HuH-7.5 (cell line): ENCODE results near the gene MPND.

Experiments
- DNase-seq: peaks from one replicate; pipeline ENCODE4 v3.0.0; 2011; ENCODE audit warnings: low spot score

MPND gene

DNA sequence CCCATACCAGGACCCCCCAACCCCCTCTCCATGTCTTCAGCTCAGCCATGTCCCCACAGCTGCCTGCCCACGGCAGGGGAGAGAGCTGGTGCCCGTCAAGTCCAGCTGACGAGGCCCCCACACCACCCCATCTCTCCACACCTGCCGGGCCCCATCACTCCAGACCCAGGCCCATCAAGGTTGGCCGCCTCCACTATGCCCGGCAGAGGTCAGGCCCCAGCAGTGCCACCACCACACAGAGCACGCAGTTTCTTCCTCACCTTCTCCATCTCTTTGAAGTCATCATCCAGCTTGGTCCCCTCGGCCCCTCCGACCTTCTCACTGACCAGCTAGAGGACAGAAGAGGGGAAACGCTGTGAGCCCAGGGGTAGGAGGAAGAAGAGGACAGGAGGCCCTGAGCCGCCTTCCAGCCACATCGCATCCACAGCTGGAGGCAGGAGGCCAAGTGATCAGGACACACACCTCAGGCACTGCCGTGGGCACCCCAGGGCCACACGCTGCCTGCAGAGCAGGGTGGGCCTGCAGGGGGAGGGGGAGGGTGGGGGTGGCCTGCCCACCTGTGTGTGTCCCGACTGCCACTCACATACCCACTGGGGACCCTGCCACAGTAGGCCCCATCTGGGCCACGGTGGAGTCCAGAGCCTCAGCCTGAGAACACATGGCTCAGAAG, 23.4 kb downstream of the MPND start:
- DNase-seq, result no peak

DNA sequence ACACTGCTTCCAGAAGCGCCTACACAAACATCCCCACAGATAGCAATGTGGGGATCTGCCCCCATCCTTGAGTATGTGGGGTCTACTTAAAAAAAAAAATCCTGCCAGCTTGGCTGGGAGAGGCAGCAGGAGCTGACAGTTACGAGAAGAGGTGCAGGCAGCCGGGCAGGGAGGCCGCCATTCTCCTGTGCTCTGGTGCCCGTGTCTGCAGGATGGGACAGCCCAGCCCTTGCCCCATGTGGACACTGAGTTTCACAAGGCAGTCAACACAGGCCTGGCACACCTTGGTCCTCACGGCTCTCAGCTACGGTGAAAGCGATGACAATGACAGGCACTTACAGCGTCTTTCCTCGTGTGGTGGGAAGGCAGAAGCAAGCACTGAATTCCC, 24.0 kb downstream of the MPND start:
- no peak for DNase-seq

DNA sequence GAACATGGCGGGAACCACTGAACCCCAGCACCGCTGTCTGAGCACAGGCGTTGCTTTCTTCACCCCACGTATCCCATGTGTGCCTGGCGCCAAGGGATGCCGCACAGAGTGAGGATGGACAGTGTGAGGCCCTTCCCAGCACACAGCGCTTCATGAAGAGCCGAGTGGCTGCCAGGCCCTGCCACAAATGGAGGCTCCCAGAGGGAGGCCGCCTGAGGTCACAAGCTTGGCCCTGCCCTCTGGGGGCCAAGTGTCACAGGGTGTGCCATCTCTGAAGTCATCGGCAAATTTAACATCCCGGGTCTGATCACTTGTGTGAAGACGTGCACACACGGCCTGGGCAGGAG, 24.4 kb downstream of the MPND start:
- no peak for DNase-seq

DNA sequence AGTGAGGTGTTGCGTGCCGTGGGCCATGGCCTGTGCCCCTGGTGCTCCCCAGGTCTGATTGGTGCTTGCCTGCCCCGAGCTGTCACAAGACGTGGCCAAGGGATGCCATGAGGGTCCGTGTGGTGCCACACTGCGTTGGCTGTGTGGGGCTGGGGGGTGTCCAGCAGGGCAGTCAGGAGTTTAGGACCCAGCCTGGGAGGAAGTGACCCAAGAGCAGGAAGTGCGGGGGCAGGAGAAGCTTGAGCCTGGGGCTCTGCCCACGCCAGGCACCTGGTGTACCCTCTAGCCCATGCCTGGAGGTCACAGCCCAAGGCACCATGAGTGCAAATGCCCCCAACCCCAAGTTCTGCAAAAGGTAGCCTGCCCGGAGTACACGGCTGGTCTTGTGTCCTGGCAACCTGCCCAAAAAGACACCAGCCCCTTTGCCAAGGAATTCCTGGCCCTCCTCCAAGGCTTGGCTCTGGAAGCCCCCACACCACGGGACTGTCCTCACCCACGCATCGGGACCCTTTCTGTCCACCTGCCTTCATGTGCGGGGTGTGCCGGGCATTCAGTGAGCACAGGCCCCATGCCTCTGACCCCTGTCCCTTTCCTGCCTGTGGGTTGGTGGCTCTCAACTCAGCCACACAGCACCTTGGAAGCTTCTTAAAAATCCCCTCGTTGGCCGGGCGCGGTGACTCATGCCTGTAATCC, 24.9 kb downstream of the MPND start:
- no peak for DNase-seq

DNA sequence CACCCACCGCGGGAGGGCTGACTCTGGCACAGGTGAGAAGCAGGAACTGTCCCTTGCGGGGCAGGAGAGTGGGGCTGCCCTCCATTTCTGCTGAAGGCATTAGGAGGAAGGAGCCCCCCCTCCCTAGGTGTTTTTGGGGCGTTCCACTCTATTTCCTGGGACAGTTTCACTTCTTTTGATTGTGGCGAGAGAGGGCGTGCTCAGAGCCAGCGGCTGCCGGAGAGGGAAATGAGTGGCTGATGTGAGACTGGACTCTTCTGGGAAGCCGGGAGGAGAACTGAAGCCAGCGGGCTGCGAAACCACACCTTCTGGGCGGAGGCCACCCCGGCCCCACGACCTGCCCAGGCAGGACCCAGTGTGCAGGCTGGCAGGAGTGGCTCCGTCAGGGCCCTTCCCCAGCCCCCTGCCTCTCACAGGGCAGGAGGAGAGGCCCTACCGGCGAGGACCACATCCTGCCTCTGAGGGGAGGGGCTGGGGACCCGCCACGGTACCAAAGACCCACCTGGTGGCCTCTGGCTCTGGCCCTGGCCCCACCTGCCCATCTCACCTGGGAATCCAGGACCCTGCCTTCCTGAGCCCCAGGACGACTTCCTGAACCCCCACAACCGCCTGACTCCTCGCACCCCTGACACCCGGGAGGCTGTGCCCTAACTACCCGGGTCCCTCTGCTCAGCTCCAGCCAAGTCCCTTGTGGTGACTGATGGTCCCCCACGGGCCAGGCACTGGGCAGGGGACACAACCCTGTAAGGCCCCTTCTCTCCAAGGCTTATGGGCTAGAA, 25.9 kb downstream of the MPND start:
- DNase-seq, result no peak

DNA sequence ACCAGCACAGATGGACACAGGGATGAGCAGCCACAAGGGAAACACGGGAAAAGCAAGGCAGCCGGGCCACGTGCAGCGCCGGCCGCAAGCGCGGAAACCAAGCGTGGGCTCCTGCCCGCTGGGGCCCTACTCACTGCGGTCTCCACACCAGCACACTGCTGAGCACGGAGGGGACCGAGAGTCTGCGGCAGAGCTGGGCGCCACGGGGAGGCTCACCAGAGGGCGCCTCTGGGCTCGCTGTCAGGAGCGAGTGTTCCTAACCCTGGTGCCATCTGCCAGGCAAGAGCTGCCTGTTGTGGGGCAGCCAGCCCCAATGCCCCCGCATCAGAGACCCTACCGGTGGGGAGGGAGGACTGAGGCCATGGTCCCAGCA, 26.5 kb downstream of the MPND start:
- no peak for DNase-seq

DNA sequence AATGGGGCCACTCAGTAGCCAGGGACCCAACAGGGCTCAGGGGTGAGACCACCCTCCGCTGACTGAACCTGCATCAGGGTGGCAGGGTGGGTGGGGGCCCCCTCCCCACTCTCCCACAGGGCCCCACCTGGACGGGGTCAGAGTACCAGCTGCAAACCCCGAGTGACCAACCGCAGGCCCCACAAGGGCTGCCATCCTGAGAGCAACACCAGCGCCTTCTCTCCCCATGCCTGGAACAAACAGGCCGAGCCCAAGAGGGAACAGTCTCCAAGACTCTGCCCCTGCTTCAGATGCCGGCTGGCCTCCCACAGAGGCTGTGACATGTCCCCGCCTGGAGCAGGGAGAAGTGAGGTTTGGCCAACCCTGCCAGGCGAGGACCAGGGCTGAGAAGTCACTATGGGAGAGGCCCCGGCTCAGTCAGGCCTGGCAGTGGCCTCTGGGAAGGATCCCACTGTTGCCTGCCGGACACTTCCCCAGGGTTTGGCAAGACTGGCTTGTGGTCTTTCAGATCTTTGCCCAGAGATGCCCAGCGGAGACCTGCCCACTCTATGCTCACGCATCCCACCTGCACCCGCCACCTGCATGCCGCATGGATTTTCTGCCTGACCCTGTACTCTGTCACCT, 27.2 kb downstream of the MPND start:
- no peak for DNase-seq

DNA sequence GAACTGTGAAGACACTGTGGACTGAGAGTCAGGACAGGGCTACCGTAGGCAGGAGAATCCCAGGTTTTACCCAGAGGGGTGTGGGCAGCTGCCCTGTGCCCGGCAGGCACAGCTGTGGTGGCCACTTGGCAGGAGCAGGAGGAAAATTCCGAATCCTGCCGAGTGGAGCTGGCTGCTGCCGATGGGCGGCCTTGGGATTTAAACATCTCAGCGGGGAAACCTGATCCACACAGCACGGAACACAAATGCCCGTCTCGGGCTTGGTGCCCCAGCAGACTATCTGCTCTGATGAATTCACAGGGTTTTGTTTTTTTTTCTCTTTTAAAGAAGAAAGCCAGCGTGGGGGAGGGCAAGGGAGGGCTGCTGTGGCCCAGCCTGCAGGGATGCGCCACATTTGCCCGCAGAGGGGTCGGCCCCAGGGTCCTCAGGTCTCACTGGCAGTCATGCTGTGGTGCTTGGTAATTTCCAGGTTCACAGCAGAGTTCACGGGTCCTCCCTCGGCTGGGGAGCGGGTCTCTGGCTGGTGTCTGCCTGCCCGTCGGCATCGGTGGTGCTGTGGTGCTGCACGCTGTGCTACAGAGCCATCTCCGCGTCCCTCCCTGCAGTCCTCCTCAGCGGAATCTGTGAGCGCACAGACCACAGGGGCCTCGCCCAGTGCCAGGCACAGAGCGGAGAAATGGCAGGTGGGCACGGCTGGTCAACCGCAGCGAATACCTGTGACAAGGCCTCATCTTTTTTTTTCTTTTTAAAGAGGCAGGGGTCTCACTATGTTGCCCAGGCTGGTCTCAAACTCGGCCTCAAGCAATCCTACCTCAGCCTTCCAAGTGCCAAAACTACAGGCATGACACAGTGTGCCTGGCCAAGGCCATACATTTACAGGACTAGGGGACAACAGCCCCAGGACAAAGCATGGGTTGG, 28.1 kb downstream of the MPND start:
- no peak for DNase-seq

DNA sequence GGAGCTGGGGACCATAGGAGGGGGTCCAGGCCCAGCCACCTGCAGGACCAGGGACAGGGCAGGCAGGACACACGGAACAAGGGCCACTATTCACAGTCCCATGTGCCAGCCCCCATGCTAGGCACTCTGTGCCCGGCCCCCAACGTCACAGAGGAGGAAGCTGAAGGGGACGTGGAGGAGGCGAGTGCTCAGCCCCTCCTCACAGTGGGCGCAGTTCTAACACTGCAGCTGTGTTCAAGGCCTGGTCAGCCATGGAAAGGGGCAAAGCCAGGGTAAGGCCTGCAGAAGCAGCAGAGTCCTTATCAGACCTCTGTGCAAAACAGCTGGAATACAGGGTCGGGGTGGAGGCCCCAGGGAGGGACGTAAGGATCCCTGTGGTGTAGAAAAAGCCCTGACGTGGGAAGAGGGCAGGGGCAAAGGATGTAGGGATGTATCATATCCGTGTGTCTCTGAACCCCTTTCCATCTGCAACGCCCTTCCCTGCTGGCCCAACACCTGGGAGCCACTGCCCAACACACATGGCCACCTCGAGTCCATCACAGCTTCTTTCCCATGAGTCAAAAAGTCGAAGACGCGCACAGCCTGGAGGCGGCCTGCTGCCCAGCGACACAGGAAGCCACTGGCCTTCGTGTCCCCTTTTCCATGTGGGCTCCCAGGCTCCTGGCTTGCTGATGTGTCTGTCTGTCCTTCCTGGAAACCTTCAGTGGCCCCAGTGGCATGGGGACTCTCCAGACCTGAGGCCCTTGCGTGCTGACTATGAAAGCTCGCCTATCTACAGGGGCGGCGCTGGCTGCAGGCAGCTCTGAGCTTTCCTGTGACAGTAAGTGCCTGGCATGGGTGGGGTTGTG, 29.0 kb downstream of the MPND start:
- no peak for DNase-seq

DNA sequence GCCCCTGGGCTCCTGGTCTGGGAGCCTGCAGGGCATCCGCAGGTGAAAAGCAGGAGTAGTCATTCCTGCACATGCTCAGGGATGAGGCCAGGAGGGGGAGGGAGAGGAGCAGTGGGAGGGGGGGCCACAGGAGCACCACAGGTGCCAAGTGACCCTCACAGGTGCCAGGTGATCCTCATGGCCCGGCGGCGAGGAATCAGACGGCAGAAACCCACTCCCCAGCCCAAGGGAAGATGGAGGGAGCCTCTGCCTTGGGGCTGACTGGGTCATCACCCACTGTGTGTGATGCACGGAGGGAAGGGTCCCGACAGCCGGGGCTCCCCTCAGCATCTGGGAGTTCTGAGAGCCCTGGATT, 29.6 kb downstream of the MPND start:
- DNase-seq, result no peak

DNA sequence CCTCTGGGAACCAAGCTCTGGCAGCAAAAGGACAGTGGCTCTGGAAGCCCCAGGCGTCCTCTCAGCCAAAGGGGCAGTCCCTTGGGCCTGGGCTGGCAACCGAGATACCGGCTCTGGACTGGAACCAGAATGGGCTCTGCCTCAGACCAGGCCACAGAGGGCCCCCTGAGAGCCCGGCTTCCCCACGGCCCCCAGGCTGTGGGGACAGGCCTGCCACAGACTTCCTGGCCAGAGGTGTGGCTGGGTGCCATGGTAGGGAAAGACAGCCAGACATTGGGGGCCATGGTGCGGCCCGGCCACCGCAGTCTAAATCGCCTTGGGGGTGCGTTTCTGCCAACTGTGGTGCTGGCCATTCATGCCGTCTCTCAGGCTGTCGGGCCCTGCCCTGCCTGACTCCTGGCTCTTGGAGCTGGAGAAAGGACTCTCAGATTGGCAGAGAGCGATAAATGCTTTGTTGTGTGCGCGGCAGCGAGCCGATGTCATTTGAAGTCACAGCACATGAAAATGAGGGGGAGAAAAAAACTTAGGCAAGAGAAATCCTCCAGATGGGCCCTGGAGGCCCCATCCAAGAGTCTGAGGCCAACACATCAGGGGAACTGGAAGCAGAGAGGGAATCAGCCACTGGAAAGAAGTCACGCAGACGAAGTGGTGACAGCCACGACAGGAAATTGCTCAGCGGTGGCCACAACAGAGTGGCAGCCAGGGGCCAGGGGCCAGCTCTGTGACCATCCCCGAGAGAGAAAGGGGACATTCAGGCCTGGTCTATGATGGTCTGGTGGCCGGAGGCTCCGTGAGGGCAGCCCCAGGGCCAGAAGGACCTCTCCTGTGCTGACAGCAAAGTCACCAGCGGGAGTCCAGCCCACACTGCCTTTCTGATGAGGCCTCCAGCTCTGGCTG, 30.5 kb downstream of the MPND start:
- DNase-seq, result no peak

DNA sequence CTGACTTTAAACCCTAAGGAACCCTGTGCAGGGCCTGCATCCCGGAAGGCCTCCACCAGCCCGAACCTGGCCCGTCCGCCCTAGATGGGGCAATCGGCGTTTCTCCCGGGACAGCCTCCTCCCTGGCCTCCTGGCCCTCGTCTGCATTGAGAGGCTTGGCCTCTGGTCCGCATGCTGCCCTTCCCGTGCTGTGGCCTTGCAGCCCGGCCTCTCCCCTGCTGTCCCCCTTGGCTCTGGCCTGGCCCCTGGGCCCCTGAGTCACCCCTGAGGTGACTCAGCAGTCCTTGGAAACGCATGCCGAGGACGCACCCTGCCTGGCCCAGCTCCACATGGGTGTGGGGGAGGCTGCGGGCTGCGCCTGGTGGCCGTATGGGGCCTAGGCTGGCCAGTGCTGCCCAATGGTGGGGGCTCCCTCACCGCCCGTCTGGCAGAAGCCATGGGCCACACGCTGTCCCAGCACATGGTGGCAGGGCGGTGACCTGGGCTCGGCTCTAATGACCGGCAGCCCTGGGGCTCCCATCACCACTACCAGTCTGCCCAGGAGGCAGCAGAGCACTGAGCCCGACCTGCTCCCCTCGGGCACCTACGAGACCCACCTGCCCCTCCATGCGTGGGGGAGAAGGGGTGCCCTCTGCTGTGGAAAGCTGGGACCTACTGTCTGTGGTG, 31.3 kb downstream of the MPND start:
- no peak for DNase-seq

DNA sequence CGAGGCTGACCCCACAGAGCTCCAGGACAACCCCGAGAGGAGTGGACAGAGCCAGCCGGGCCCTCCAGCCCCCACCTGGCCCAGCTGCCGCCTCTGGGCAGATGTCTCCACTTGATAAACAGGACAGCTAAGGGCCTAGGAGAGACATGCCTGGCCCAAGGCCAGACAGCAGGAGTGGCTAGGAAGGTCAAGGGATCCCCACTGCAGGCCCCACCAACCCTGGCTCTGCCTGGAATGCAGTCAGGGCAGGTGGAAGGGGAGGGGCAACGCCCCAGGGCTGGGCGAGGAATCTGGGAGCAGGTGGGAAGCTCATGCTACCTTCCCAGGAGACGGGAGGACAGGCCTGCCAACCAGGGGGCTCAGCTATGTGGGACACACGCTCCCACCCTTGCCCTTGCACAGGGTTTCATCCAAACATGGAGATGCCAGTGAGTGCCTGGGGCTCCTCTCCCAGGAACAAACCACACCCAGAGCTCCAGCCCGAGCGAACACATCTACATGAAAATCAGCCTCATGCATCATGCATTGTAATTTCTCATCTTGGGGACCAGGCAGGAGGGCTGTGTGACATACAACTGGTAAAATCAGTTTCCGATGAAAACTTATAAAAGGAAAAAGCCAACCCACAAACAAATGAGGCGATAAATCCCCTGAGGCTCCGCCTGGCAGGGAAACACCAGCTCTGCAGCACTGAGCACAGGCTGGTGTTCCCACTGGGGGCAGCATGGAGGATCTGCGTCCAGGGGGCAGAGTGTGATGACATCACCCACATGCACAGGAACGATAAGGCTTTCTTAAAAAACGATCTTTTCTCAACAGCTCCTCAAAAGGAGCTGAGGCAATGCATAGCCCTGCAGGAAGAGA, 32.0 kb downstream of the MPND start:
- DNase-seq, result no peak

DNA sequence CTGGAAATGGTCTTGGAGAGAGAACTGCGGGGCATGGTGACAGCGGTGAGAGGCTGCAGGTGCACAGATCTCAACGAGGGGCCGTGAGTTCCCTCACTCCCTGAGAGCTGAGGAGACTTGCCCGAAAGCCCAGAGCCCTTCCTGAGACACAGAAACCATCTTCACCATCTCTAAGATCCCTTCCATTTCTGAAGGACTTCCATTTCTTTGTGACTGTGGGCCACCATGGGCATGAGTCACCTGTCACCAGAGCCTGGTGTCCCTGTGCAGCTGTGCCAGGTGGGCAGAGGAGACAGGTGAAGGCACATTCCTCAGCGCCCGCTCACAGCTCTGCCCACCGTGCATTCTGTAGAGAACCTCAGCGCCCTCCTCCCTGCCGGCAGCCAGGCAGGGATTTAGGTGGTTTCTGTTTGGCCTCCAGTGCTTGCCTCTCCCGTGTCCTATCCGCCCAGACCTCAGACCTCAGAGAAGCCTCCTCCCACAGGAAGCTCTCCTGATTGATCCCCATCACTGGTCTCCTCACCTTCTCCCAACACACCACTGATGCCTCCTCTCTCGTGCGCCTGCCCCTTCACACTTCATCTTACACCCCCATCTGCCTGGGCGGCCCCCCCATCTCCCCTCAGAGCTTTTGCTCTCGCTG, 32.8 kb downstream of the MPND start:
- no peak for DNase-seq

DNA sequence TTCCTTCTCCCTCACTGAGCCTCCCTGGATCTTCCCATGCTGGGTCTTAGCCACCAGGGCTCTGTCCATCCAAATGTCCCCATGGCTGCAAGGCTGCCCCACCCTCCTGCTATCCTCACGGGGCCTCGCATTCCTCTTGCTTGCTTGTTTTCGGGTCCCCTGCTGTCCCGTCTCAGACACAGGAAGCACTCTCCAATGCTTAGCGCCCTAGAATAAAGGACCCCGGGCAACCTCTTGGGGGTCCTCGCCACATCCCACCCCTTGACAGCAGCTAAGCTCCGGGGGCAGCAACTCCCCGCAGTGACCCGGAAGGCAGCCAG, 33.3 kb downstream of the MPND start:
- DNase-seq, result no peak

DNA sequence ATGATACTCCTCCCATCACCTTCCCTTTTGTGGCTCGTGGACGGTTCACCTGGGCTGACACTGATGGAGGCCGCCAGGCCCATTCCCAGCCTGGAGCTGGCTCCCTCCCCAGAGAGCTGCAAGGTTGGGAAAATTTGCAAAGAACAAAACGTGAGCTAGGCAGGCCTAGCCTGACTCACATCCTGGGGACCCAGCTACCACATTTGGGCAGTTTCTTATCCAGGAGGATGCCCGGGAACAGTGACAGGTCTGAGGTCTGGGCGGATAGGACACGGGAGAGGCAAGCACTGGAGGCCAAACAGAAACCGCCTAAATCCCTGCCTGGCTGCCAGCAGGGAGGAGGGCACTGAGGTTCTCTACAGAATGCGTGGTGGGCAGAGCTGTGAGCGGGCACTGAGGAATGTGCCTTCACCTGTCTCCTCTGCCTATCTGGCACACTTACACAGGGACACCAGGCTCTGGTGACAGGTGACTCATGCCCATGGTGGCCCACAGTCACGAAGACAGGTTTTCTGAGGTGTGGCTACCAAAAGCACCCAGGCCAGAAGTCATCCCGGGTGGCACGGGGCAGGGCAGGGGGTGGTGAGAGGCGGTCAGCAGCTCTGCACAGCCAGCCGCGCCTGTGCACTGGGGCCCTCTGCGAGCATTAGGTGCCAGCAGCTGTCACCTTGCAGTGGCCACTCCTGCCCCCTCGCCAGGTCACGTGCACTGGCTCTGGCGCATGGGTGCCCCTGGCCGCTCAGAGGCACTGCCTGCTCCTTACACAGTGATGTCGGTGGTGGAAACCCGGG, 33.8 kb downstream of the MPND start:
- DNase-seq, result no peak

DNA sequence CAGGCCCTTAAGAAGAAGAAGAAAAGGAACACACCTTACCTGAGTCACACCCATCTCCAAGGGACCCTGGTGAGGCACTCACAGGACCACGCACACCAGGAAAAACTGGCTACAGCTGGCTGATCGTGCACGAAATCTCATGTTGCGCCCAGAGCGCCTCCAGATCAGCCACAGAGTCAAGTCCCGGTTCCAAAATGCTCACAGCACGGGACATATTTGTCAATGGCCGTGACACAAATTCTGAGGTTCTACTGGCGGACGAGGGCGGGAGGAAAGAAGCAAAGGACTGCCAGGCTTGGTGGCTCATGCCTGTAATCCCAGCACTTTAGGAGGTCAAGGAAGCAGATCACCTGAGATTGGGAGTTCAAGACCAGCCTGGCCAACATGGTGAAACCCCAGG, 35.5 kb downstream of the MPND start:
- DNase-seq, result no peak
